ENCODE measurements around the gene TRIP11. TPM values are rescaled to one million over a fixed set of nuclear protein-coding genes. Genes with fewer than 3 reads are reported as not detected.

The TRIP11 gene
- total RNA-seq, 2 experiments from 2014 or later = 15.1 to 44.4 TPM

- Histone ChIP-seq H3K4me3 (ENCODE audit: low read depth, low read length, poor library complexity, severe bottlenecking) (peak overlapping the region; percentile 81), H4K20me1 (ENCODE audit: insufficient read depth, low read length) (0 out of 2 replicates have a peak, but pooled peaks cover 10% of the 10 kb centered on the region), H3K79me2 (ENCODE audit: insufficient read depth, low read depth, low read length) (peaks cover 50% of the 10 kb centered on the region), H3K4me1 (ENCODE audit: insufficient read depth, low read length, poor library complexity, severe bottlenecking) (peaks cover 25% of the 10 kb centered on the region), H2AFZ (ENCODE audit: low read length) (peak overlapping the region; percentile 74), H3K9me2 (ENCODE audit: insufficient read depth, low read length) (no peaks in the 10 kb centered on the region), H3K27ac (ENCODE audit: low read depth, low read length, poor library complexity, severe bottlenecking) (peak overlapping the region; percentile 72), H3K36me3 (ENCODE audit: insufficient read depth, low read length) (peaks cover 17% of the 10 kb centered on the region), H3K4me2 (ENCODE audit: low read length) (peak overlapping the region; percentile 93), H3K9me3 (ENCODE audit: low read length) (no peaks in the 10 kb centered on the region)
- intact Hi-C loops (cut with micrococcal nuclease; ENCODE audit: unreplicated experiment) = loop anchor here (2.0 kb wide), 1 partner anchor 66 kb away; the partner anchor contains the start of gene ATXN3
- TSS peak; percentile 96 for BruUV-seq (replicated peaks)
- TF ChIP-seq CTCF (conservative IDR thresholded peaks at IDR 0.05; ENCODE audit: low read length) = no peak
- peak; percentile 48 for DNase-seq (ENCODE audit: low spot score)
- ChIA-PET CTCF (ENCODE audit: unreplicated experiment) (no interaction called here), POLR2A (interaction anchor here (0.5 to 2.7 kb wide), 18 partner anchors 8 to 999 kb away, joined by 3 to 11 read pairs (median 4); partner anchors contain the start of genes ATXN3 and CPSF2)
Observed at GRCh38 chr14:92040431-92041051, 682 bp upstream of the TRIP11 start.

GRCh38 chr14:92039063-92039718, 668 bp downstream of the TRIP11 start:
- Histone ChIP-seq H3K79me2 (ENCODE audit: insufficient read depth, low read depth, low read length) (peaks cover 63% of the 10 kb centered on the region), H3K27ac (ENCODE audit: low read depth, low read length, poor library complexity, severe bottlenecking) (peak overlapping the region; percentile 72), H3K4me3 (ENCODE audit: low read depth, low read length, poor library complexity, severe bottlenecking) (peak overlapping the region; percentile 81), H2AFZ (ENCODE audit: low read length) (peak overlapping the region; percentile 74), H3K9me2 (ENCODE audit: insufficient read depth, low read length) (no peaks in the 10 kb centered on the region), H4K20me1 (ENCODE audit: insufficient read depth, low read length) (0 out of 2 replicates have a peak, but pooled peaks cover 10% of the 10 kb centered on the region), H3K4me2 (ENCODE audit: low read length) (peak overlapping the region; percentile 93), H3K4me1 (ENCODE audit: insufficient read depth, low read length, poor library complexity, severe bottlenecking) (peaks cover 25% of the 10 kb centered on the region), H3K36me3 (ENCODE audit: insufficient read depth, low read length) (peaks cover 24% of the 10 kb centered on the region), H3K9me3 (ENCODE audit: low read length) (no peaks in the 10 kb centered on the region)
- POLR2A ChIA-PET = interaction anchor here (0.9 to 2.7 kb wide), 5 partner anchors 14 to 82 kb away, joined by 3 to 11 read pairs (median 4); partner anchors contain the start of genes ATXN3, CPSF2 and NDUFB1
- no peak for TF ChIP-seq EZH2phosphoT487 (IDR thresholded peaks at IDR 0.05; ENCODE audit: borderline replicate concordance, low read depth, low read length)
- no peak for TF ChIP-seq CTCF (conservative IDR thresholded peaks at IDR 0.05; ENCODE audit: low read length)
- CTCF ChIA-PET (ENCODE audit: unreplicated experiment) = no interaction called here
- intact Hi-C loops (cut with micrococcal nuclease; ENCODE audit: unreplicated experiment) = no loop called here
- DNase-seq (ENCODE audit: low spot score) = no peak
- BruUV-seq (replicated peaks) = TSS peak; percentile 83

Data from OCI-LY7 (cell line).